KMS-11 (cell line): ENCODE results near the gene KDM6B.

Source experiments
- H2AFZ ChIP-seq: fragments of 200-600 bp; sonication (generic); 2 replicates; pipeline ENCODE4 v1.6.1; 2016; ENCODE audit warnings: antibody characterized with exemption, mixed run types, low read depth
- H3K27ac ChIP-seq: fragments of 200-600 bp; sonication (generic); 2 replicates; pipeline ENCODE4 v1.6.1; 2016; ENCODE audit warnings: mild to moderate bottlenecking, mixed run types
- H3K27me3 ChIP-seq: fragments of 200-600 bp; sonication (generic); 2 replicates; pipeline ENCODE4 v1.6.1; 2017; ENCODE audit warnings: mild to moderate bottlenecking, low read depth, mixed run types, moderate library complexity; ENCODE audit not compliant: insufficient read depth
- H3K36me3 ChIP-seq: fragments of 200-600 bp; sonication (generic); 2 replicates; pipeline ENCODE4 v1.6.1; 2017; ENCODE audit warnings: mild to moderate bottlenecking, mixed run types; ENCODE audit not compliant: insufficient read depth
- H3K4me1 ChIP-seq: fragments of 200-600 bp; sonication (generic); 2 replicates; pipeline ENCODE4 v1.6.1; 2016; ENCODE audit warnings: mild to moderate bottlenecking, low read depth, mixed run types; ENCODE audit not compliant: poor library complexity, severe bottlenecking
- H3K4me2 ChIP-seq: fragments of 200-600 bp; sonication (generic); 2 replicates; pipeline ENCODE4 v1.7.0; 2016; ENCODE audit warnings: mild to moderate bottlenecking, mixed run types
- H3K4me3 ChIP-seq: fragments of 200-600 bp; sonication (generic); IDR thresholded peaks from 2 replicates; pipeline ENCODE4 v1.6.1; 2017; ENCODE audit warnings: low read depth, low read length, mixed read lengths; ENCODE audit not compliant: insufficient read depth
- H3K79me2 ChIP-seq: fragments of 200-600 bp; sonication (generic); 2 replicates; pipeline ENCODE4 v1.6.1; 2016; ENCODE audit warnings: low read depth, mixed run types; ENCODE audit not compliant: insufficient read depth
- H3K9ac ChIP-seq: fragments of 200-600 bp; sonication (generic); 2 replicates; pipeline ENCODE4 v1.6.1; 2016; ENCODE audit warnings: mild to moderate bottlenecking, mixed run types
- H4K20me1 ChIP-seq: fragments of 200-600 bp; sonication (generic); 2 replicates; pipeline ENCODE4 v1.6.1; 2016; ENCODE audit warnings: mild to moderate bottlenecking, mixed run types; ENCODE audit not compliant: insufficient read depth
- TF ChIP-seq, protein P1 (sequence below): fragments of 200-600 bp; sonication (generic); conservative IDR thresholded peaks from 2 replicates; pipeline ENCODE4 v1.6.1; 2017; ENCODE audit warnings: low read depth, mild to moderate bottlenecking, antibody characterized with exemption, low read length, moderate library complexity, mixed read lengths

KDM6B gene

DNA sequence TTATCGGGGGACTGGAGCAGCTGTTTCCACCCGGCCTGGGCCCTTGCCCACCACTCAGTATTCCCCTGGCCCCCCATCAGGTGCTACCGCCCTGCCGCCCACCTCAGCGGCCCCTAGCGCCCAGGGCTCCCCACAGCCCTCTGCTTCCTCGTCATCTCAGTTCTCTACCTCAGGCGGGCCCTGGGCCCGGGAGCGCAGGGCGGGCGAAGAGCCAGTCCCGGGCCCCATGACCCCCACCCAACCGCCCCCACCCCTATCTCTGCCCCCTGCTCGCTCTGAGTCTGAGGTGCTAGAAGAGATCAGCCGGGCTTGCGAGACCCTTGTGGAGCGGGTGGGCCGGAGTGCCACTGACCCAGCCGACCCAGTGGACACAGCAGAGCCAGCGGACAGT is 14.7 kb downstream of the KDM6B start:
- H2AFZ ChIP-seq: no peak overlapping the region
- TF ChIP-seq, protein P1, sequence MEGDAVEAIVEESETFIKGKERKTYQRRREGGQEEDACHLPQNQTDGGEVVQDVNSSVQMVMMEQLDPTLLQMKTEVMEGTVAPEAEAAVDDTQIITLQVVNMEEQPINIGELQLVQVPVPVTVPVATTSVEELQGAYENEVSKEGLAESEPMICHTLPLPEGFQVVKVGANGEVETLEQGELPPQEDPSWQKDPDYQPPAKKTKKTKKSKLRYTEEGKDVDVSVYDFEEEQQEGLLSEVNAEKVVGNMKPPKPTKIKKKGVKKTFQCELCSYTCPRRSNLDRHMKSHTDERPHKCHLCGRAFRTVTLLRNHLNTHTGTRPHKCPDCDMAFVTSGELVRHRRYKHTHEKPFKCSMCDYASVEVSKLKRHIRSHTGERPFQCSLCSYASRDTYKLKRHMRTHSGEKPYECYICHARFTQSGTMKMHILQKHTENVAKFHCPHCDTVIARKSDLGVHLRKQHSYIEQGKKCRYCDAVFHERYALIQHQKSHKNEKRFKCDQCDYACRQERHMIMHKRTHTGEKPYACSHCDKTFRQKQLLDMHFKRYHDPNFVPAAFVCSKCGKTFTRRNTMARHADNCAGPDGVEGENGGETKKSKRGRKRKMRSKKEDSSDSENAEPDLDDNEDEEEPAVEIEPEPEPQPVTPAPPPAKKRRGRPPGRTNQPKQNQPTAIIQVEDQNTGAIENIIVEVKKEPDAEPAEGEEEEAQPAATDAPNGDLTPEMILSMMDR: no peak
- no peaks in the 10 kb centered on the region for H3K36me3 ChIP-seq

DNA sequence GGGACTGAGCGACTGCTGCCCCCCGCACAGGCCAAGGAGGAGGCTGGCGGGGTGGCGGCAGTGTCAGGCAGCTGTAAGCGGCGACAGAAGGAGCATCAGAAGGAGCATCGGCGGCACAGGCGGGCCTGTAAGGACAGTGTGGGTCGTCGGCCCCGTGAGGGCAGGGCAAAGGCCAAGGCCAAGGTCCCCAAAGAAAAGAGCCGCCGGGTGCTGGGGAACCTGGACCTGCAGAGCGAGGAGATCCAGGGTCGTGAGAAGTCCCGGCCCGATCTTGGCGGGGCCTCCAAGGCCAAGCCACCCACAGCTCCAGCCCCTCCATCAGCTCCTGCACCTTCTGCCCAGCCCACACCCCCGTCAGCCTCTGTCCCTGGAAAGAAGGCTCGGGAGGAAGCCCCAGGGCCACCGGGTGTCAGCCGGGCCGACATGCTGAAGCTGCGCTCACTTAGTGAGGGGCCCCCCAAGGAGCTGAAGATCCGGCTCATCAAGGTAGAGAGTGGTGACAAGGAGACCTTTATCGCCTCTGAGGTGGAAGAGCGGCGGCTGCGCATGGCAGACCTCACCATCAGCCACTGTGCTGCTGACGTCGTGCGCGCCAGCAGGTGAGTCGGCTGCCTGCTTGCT is 15.2 kb downstream of the KDM6B start:
- Histone ChIP-seq H3K27ac (no peak overlapping the region), H3K4me2 (no peak overlapping the region), H3K9ac (no peak overlapping the region), H3K79me2 (no peaks in the 10 kb centered on the region), H3K27me3 (no peaks in the 10 kb centered on the region), H4K20me1 (no peaks in the 10 kb centered on the region), H2AFZ (no peak overlapping the region), H3K36me3 (no peaks in the 10 kb centered on the region), H3K4me1 (no peaks in the 10 kb centered on the region), H3K4me3 (no peak overlapping the region)
- TF ChIP-seq, protein P1: no peak

More for the DNA sequence above, 14.7 kb downstream of the KDM6B start:
- Histone ChIP-seq H3K4me1 (no peaks in the 10 kb centered on the region), H3K9ac (no peak overlapping the region), H3K27ac (no peak overlapping the region), H3K4me3 (no peak overlapping the region), H3K27me3 (no peaks in the 10 kb centered on the region), H3K4me2 (no peak overlapping the region), H4K20me1 (no peaks in the 10 kb centered on the region), H3K79me2 (no peaks in the 10 kb centered on the region)

DNA sequence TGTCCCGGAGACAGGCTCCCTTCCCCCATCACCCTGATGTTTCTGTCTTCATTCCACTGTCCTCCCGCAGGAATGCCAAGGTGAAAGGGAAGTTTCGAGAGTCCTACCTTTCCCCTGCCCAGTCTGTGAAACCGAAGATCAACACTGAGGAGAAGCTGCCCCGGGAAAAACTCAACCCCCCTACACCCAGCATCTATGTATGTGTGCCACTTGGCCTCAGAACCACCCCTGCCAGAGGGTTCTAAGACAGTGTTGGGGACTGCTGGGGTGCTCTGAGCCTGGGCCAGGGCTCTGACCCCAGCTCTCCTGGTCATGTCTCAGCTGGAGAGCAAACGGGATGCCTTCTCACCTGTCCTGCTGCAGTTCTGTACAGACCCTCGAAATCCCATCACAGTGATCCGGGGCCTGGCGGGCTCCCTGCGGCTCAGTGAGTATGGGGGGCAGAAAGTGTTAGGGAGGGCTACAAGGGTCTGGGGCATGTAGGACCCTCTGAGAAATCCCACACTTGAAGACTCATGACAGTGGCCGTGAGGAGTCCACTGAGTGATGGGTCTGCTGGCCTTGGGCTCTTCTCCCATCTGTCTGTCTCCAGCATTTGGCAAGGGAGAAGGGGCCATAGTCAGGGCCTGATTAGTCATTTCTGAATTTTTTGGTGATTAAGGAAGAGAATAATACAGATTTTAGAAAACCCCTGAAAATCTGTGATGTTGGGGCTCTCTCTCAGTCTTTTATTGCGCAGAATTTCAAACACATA is 15.9 kb downstream of the KDM6B start:
- Histone ChIP-seq H3K36me3 (no peaks in the 10 kb centered on the region), H3K79me2 (no peaks in the 10 kb centered on the region), H2AFZ (no peak overlapping the region), H3K27me3 (no peaks in the 10 kb centered on the region), H3K4me3 (no peak overlapping the region), H4K20me1 (no peaks in the 10 kb centered on the region), H3K27ac (no peak overlapping the region), H3K4me1 (no peaks in the 10 kb centered on the region), H3K4me2 (no peak overlapping the region), H3K9ac (no peak overlapping the region)
- TF ChIP-seq, protein P1: no peak

GRCh38 chr17:7850701-7851437 is 16.9 kb downstream of the KDM6B start:
- Histone ChIP-seq H3K4me3 (no peak overlapping the region), H4K20me1 (no peaks in the 10 kb centered on the region), H2AFZ (no peak overlapping the region), H3K36me3 (no peaks in the 10 kb centered on the region), H3K9ac (no peak overlapping the region), H3K4me2 (no peak overlapping the region), H3K27me3 (no peaks in the 10 kb centered on the region), H3K79me2 (no peaks in the 10 kb centered on the region), H3K4me1 (no peaks in the 10 kb centered on the region), H3K27ac (no peak overlapping the region)
- TF ChIP-seq, protein P1: no peak
